Naive B cell (primary cell): ENCODE results near the gene PCDHAC2. TPM values are rescaled to one million over a fixed set of nuclear protein-coding genes. Genes with fewer than 3 reads are reported as not detected.

Source experiments
- ATAC-seq, 2 donors: fragments of 150-1000 bp; cut with Tn5 transposase; 2 replicates each; pipeline ENCODE4 v1.10.0; 2021; ENCODE audit warnings: low read depth in 2 of 2, mild to moderate bottlenecking in 2 of 2, moderate library complexity in 2 of 2
- DNase-seq: peaks from one replicate; pipeline ENCODE4 v3.0.0; 2022
- H3K27ac Mint-ChIP-seq, 6 donors: one replicate each; pipeline ENCODE4 v1.8.0; 2020 to 2022; ENCODE audit warnings: mild to moderate bottlenecking in 6 of 6, mixed read lengths in 6 of 6, moderate library complexity in 5 of 6, inconsistent platforms in 2 of 6
- H3K27me3 Mint-ChIP-seq, 3 donors: one replicate each; pipeline ENCODE4 v1.8.0; 2021 to 2022; ENCODE audit warnings: mixed read lengths in 3 of 3, mild to moderate bottlenecking in 1 of 3
- H3K36me3 Mint-ChIP-seq, 2 donors: one replicate each; pipeline ENCODE4 v1.8.0; 2020 to 2022; ENCODE audit warnings: mixed read lengths in 2 of 2, inconsistent platforms in 1 of 2, mild to moderate bottlenecking in 1 of 2
- H3K4me1 Mint-ChIP-seq, 3 donors: one replicate each; pipeline ENCODE4 v1.8.0; 2020 to 2022; ENCODE audit warnings: mixed read lengths in 3 of 3, inconsistent platforms in 1 of 3, mild to moderate bottlenecking in 1 of 3, moderate library complexity in 1 of 3
- H3K4me3 Mint-ChIP-seq, 8 donors: one replicate each; pipeline ENCODE4 v1.8.0; 2020 to 2022; ENCODE audit warnings: mild to moderate bottlenecking in 8 of 8, mixed read lengths in 8 of 8, moderate library complexity in 8 of 8, inconsistent platforms in 2 of 8
- H3K9me3 Mint-ChIP-seq, 7 donors: one replicate each; pipeline ENCODE4 v1.8.0; 2020 to 2022; ENCODE audit warnings: mixed read lengths in 7 of 7, mild to moderate bottlenecking in 5 of 7, inconsistent platforms in 2 of 7, moderate library complexity in 1 of 7
- polyA plus RNA-seq, 6 donors: library from polyadenylated mRNA; unstranded; fragments of 300-500 nt; fragmentation: Illumina TruSeq; gene quantifications; one replicate each; pipeline ENCODE4 v1.2.3, GENCODE V29; 2021; ENCODE audit warnings: low read depth in 6 of 6

The PCDHAC2 gene
- polyA plus RNA-seq, 6 donors from 2014 or later, result not detected

- Mint-ChIP-seq H3K27me3 (peaks cover 12 to 26% (median 20%) of the 10 kb centered on the region in 3 donors), H3K4me1 (no peaks in the 10 kb centered on the region), H3K9me3 (peaks cover 0 to 4% (median 0%) of the 10 kb centered on the region in 7 donors), H3K36me3 (no peaks in the 10 kb centered on the region), H3K4me3 (no peak overlapping the region), H3K27ac (no peak overlapping the region)
- no peak for DNase-seq
- no peak for ATAC-seq
Observed at GRCh38 chr5:140996060-140996459, 29.8 kb downstream of the PCDHAC2 start.

DNA sequence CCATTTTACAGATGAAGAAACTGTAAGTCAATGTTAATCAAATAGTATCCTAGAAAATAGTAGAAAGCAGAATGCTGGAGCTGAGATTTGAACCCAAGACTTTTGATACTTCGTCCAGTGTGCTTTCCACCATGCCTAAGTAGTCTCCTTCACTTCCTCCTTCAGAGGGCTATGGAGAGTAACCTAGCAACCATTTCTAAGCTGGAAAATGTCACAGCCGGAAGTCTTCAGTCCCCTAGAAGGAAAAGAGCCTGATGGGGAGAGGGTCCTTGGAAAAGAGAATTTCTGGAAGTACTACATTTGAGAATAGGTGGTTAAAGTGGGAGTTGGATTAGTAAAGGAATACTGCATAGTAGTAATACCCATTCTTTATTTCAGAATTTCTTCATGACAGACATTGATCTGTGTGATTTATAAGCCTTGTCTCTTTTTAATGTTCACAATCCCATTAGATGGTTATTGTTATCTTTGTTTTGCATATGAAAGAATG is 32.7 kb downstream of the PCDHAC2 start:
- H3K27me3 Mint-ChIP-seq, result peaks cover 28 to 42% (median 33%) of the 10 kb centered on the region in 3 donors
- H3K27ac Mint-ChIP-seq, result no peak overlapping the region
- peaks cover 0 to 8% of the 10 kb centered on the region in 2 donors for H3K36me3 Mint-ChIP-seq
- no peak for ATAC-seq
- H3K4me3 Mint-ChIP-seq, result no peak overlapping the region
- no peak for DNase-seq
- H3K4me1 Mint-ChIP-seq, result peaks cover 0 to 6% (median 0%) of the 10 kb centered on the region in 3 donors
- peaks cover 0 to 4% (median 0%) of the 10 kb centered on the region in 7 donors for H3K9me3 Mint-ChIP-seq

- peak overlapping the region in 1 of 8 donors; percentile 0 for H3K4me3 Mint-ChIP-seq
- peaks cover 0 to 4% (median 2%) of the 10 kb centered on the region in 7 donors for H3K9me3 Mint-ChIP-seq
- peaks cover 0 to 8% of the 10 kb centered on the region in 2 donors for H3K36me3 Mint-ChIP-seq
- ATAC-seq (no peak), DNase-seq (no peak)
- H3K27ac Mint-ChIP-seq, result peak overlapping the region in 1 of 6 donors; percentile 87
- H3K4me1 Mint-ChIP-seq, result peaks cover 0 to 6% (median 0%) of the 10 kb centered on the region in 3 donors
- peaks cover 31 to 42% (median 37%) of the 10 kb centered on the region in 3 donors for H3K27me3 Mint-ChIP-seq
Observed at GRCh38 chr5:141001446-141001843, 35.2 kb downstream of the PCDHAC2 start.

- DNase-seq (no peak), ATAC-seq (no peak)
- H3K27ac Mint-ChIP-seq, result peak overlapping the region in 1 of 6 donors; percentile 87
- peak overlapping the region in 1 of 8 donors; percentile 0 for H3K4me3 Mint-ChIP-seq
- peaks cover 31 to 45% (median 41%) of the 10 kb centered on the region in 3 donors for H3K27me3 Mint-ChIP-seq
- H3K36me3 Mint-ChIP-seq, result peaks cover 0 to 8% of the 10 kb centered on the region in 2 donors
- peaks cover 0 to 8% (median 3%) of the 10 kb centered on the region in 7 donors for H3K9me3 Mint-ChIP-seq
- H3K4me1 Mint-ChIP-seq, result peaks cover 0 to 6% (median 0%) of the 10 kb centered on the region in 3 donors
Observed at GRCh38 chr5:141001844-141002604, 35.7 kb downstream of the PCDHAC2 start.

- peaks cover 0 to 8% of the 10 kb centered on the region in 2 donors for H3K36me3 Mint-ChIP-seq
- DNase-seq (no peak), ATAC-seq (no peak)
- H3K4me3 Mint-ChIP-seq, result no peak overlapping the region
- H3K4me1 Mint-ChIP-seq, result peaks cover 0 to 6% (median 0%) of the 10 kb centered on the region in 3 donors
- peaks cover 0 to 8% (median 3%) of the 10 kb centered on the region in 7 donors for H3K9me3 Mint-ChIP-seq
- H3K27ac Mint-ChIP-seq, result no peak overlapping the region
- peaks cover 31 to 45% (median 41%) of the 10 kb centered on the region in 3 donors for H3K27me3 Mint-ChIP-seq
Observed at GRCh38 chr5:141002605-141002965, 36.3 kb downstream of the PCDHAC2 start.

- no peak overlapping the region for H3K27ac Mint-ChIP-seq
- peaks cover 31 to 45% (median 41%) of the 10 kb centered on the region in 3 donors for H3K27me3 Mint-ChIP-seq
- peaks cover 0 to 6% (median 0%) of the 10 kb centered on the region in 3 donors for H3K4me1 Mint-ChIP-seq
- ATAC-seq, result no peak
- no peak overlapping the region for H3K4me3 Mint-ChIP-seq
- H3K9me3 Mint-ChIP-seq, result peaks cover 0 to 8% (median 3%) of the 10 kb centered on the region in 7 donors
- peaks cover 0 to 8% of the 10 kb centered on the region in 2 donors for H3K36me3 Mint-ChIP-seq
- DNase-seq, result no peak
Observed at GRCh38 chr5:141003031-141003430, 36.8 kb downstream of the PCDHAC2 start.

DNA sequence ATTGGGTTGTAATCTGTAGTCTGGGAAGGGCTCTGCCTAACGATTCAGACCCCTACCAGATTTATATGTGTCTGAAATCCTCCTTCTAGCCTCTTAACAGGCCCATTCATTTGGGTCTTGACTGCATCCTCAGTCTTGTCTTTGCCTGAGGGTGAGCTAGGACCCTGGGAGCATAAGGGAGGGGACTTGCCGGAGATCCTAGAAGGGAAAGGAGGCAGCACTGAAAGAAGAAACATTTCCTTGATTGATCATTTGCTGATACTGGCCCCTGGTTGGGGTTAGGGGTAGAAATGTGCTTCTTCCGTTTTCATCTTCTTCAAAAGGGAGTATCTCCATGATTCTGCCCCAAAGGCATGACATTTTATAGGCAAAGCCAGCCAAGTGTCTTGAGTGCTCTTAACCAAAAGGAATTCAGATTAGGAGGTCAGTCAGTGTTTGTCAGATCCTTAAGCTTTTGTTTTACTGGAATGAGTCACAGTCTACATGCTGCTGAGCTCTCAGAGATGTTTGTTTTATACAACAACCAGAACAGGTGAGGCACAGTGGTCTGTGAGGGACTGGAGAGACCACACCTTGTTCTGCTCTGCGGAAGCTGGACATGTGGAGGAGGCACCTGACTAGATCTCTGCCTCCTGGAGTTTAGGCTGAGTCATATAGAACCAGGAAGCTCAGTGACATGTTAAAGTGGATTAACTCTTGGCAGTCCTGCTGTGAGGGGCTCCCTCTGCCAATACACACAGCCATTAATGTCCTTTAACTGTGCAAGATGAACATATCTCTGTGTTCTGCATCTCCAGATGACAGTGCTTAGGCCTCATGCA is 37.7 kb downstream of the PCDHAC2 start:
- Mint-ChIP-seq H3K27ac (no peak overlapping the region), H3K9me3 (peaks cover 0 to 8% (median 4%) of the 10 kb centered on the region in 7 donors), H3K4me1 (peaks cover 0 to 6% (median 0%) of the 10 kb centered on the region in 3 donors), H3K4me3 (peak overlapping the region in 1 of 8 donors; percentile 18), H3K36me3 (peaks cover 0 to 8% of the 10 kb centered on the region in 2 donors), H3K27me3 (peaks cover 31 to 42% (median 41%) of the 10 kb centered on the region in 3 donors)
- DNase-seq, result no peak
- ATAC-seq, result no peak

DNA sequence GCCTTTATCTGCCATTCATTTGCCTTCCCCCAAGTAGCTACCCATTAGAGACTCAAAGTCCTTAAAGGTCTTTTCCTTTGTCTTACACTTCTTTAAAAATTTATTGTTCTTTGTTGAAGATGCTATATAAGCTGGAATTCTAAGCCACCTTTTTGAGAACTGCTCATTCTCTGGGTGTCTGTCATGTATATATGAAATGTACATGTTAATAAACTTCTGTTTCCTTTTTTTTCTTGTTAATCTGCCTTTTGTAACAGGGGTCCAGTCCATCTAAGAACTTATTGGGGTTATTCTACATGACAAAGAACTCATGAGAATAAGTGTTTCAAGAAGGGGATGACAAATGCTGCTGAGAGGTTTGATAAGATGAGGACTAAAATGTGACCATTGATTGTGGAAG is 41.5 kb downstream of the PCDHAC2 start:
- Mint-ChIP-seq H3K36me3 (peaks cover 0 to 2% of the 10 kb centered on the region in 2 donors), H3K4me3 (no peak overlapping the region), H3K27me3 (peaks cover 11 to 15% (median 14%) of the 10 kb centered on the region in 3 donors), H3K9me3 (peaks cover 4 to 10% (median 6%) of the 10 kb centered on the region in 7 donors), H3K27ac (no peak overlapping the region), H3K4me1 (no peaks in the 10 kb centered on the region)
- DNase-seq (no peak), ATAC-seq (no peak)

GRCh38 chr5:141010047-141010793 is 43.9 kb downstream of the PCDHAC2 start:
- H3K27ac Mint-ChIP-seq, result no peak overlapping the region
- peaks cover 5 to 8% (median 8%) of the 10 kb centered on the region in 3 donors for H3K27me3 Mint-ChIP-seq
- no peaks in the 10 kb centered on the region for H3K4me1 Mint-ChIP-seq
- ATAC-seq, result no peak
- H3K9me3 Mint-ChIP-seq, result peaks cover 4 to 10% (median 6%) of the 10 kb centered on the region in 7 donors
- no peaks in the 10 kb centered on the region for H3K36me3 Mint-ChIP-seq
- DNase-seq, result no peak
- no peak overlapping the region for H3K4me3 Mint-ChIP-seq

DNA sequence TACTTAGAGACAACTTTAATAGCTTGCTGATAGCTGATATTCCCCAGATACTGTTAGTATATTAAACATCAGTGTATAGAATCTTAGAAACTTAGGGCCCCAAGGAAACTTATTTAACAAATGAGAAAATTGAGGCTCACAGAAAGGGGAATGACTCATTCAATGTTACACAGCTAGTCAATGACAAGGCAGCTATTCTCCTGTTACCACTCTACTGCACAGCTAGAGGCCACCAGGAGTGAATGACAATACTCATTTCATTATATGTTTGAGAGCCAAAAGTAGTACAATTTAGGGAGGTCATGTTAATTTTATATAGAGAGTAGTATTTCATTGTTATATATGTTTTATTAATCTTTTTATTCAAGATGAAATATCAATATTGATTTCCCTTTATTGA is 51.7 kb downstream of the PCDHAC2 start:
- Mint-ChIP-seq H3K27ac (no peak overlapping the region), H3K36me3 (no peaks in the 10 kb centered on the region), H3K9me3 (peaks cover 0 to 8% (median 0%) of the 10 kb centered on the region in 7 donors), H3K4me1 (no peaks in the 10 kb centered on the region), H3K27me3 (no peaks in the 10 kb centered on the region), H3K4me3 (no peak overlapping the region)
- ATAC-seq (no peak), DNase-seq (no peak)
